Peyer's patch (tissue), 4 donors: ENCODE measurements around the gene BPHL. TPM values are rescaled to one million over a fixed set of nuclear protein-coding genes. Genes with fewer than 3 reads are reported as not detected.

Source experiments
- DNase-seq, 3 donors: peaks; one replicate each; pipeline ENCODE4 v3.0.0-alpha.2; 2017 to 2019
- H3K27ac ChIP-seq, 4 donors: fragments of 200-600 bp; sonication (generic); one replicate each; pipeline ENCODE4 v1.5.1; 2016 to 2019
- H3K27me3 ChIP-seq, 2 donors: fragments of 200-600 bp; sonication (generic); one replicate each; pipeline ENCODE4 v1.5.1; 2019
- H3K36me3 ChIP-seq, 3 donors: fragments of 200-600 bp; sonication (generic); one replicate each; pipeline ENCODE4 v1.5.1; 2016 to 2019
- H3K4me1 ChIP-seq, 4 donors: fragments of 200-600 bp; sonication (generic); one replicate each; pipeline ENCODE4 v1.5.1; 2016 to 2019
- H3K4me3 ChIP-seq, 4 donors: fragments of 200-600 bp; sonication (generic); 1 replicate in 3 of 4; 2 replicates in 1 of 4; pipeline ENCODE4 v1.5.1; 2016 to 2019; ENCODE audit warnings: mild to moderate bottlenecking in 1 of 4
- H3K9me3 ChIP-seq, 4 donors: fragments of 200-600 bp; sonication (generic); one replicate each; pipeline ENCODE4 v1.5.1; 2016 to 2019; ENCODE audit warnings: mild to moderate bottlenecking in 1 of 4
- POLR2A ChIP-seq, 2 donors: fragments of 450-650 bp; IDR thresholded peaks; one replicate each; pipeline ENCODE4 v1.5.1; 2017; ENCODE audit warnings: antibody characterized with exemption in 2 of 2, mild to moderate bottlenecking in 2 of 2, moderate library complexity in 2 of 2
- total RNA-seq, 4 donors: library from RNA; depleted of rRNA; stranded (reverse); fragments of >200 nt; gene quantifications; one replicate each; pipeline ENCODE4 v1.1.0, GENCODE V29; 2016
- TF ChIP-seq, protein P1 (sequence below), 6 experiments: fragments of 450-650 bp in 4 of 6; fragments of 200-600 bp in 2 of 6; sonication (generic) in 1 of 6; IDR thresholded peaks; one replicate each; pipeline ENCODE4 v1.5.1; 2017 to 2019; ENCODE audit warnings: antibody characterized with exemption in 6 of 6, mild to moderate bottlenecking in 3 of 6, moderate library complexity in 1 of 6

The BPHL gene
- total RNA-seq, 4 donors from 2014 or later = 21.5 to 73.1 (median 68.2) TPM

- peaks cover 0 to 12% (median 0%) of the 10 kb centered on the region in 3 donors for H3K36me3 ChIP-seq
- H3K27ac ChIP-seq = peak overlapping the region; percentile 83 to 97 (median 94)
- H3K4me1 ChIP-seq = peaks cover 0 to 10% (median 0%) of the 10 kb centered on the region in 4 donors
- H3K27me3 ChIP-seq = no peaks in the 10 kb centered on the region
- peak overlapping the region; percentile 69 to 85 (median 78) for H3K4me3 ChIP-seq
- DNase-seq = peak in 1 of 3 donors; percentile 76
- H3K9me3 ChIP-seq = no peaks in the 10 kb centered on the region
- TF ChIP-seq, protein P1, sequence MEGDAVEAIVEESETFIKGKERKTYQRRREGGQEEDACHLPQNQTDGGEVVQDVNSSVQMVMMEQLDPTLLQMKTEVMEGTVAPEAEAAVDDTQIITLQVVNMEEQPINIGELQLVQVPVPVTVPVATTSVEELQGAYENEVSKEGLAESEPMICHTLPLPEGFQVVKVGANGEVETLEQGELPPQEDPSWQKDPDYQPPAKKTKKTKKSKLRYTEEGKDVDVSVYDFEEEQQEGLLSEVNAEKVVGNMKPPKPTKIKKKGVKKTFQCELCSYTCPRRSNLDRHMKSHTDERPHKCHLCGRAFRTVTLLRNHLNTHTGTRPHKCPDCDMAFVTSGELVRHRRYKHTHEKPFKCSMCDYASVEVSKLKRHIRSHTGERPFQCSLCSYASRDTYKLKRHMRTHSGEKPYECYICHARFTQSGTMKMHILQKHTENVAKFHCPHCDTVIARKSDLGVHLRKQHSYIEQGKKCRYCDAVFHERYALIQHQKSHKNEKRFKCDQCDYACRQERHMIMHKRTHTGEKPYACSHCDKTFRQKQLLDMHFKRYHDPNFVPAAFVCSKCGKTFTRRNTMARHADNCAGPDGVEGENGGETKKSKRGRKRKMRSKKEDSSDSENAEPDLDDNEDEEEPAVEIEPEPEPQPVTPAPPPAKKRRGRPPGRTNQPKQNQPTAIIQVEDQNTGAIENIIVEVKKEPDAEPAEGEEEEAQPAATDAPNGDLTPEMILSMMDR (IDR thresholded peaks at IDR 0.05) = no peak
- TF ChIP-seq POLR2A (IDR thresholded peaks at IDR 0.05) = no peak
These were observed 671 bp downstream of the BPHL start for GRCh38 chr6:3119040-3119723.

GRCh38 chr6:3120765-3121089 is 2.2 kb downstream of the BPHL start:
- H3K27ac ChIP-seq = no peak overlapping the region

DNA sequence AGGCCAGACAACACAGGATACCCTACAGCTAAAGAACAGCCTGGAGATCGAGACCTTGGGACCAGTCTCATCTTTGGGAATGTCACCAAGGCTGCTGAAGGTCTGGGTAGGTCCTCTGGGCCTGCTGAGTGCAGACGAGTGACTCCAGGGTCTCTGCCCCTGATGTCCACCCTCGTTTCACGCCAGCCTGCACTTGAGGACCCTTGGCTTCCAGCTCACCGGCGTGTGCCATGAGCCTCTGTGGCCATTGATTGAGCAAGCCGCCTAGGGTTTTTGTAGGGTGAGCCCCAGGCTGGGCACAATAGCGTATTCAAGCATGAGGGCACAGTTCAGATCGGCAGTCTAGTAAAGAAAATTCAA is 4.3 kb downstream of the BPHL start:
- TF ChIP-seq, protein P1 (IDR thresholded peaks at IDR 0.05) = no peak
- TF ChIP-seq POLR2A (IDR thresholded peaks at IDR 0.05) = no peak
- Histone ChIP-seq H3K4me1 (peaks cover 0 to 6% (median 0%) of the 10 kb centered on the region in 4 donors), H3K27ac (no peak overlapping the region), H3K36me3 (peaks cover 0 to 1% (median 0%) of the 10 kb centered on the region in 3 donors), H3K4me3 (no peak overlapping the region), H3K9me3 (no peaks in the 10 kb centered on the region), H3K27me3 (no peaks in the 10 kb centered on the region)
- DNase-seq = no peak

More at GRCh38 chr6:3120765-3121089, 2.2 kb downstream of the BPHL start:
- Histone ChIP-seq H3K4me3 (no peak overlapping the region), H3K36me3 (no peaks in the 10 kb centered on the region), H3K9me3 (no peaks in the 10 kb centered on the region), H3K4me1 (peaks cover 0 to 10% (median 0%) of the 10 kb centered on the region in 4 donors), H3K27me3 (no peaks in the 10 kb centered on the region)
- no peak for DNase-seq
- no peak for TF ChIP-seq POLR2A (IDR thresholded peaks at IDR 0.05)
- TF ChIP-seq, protein P1 (IDR thresholded peaks at IDR 0.05) = no peak

DNA sequence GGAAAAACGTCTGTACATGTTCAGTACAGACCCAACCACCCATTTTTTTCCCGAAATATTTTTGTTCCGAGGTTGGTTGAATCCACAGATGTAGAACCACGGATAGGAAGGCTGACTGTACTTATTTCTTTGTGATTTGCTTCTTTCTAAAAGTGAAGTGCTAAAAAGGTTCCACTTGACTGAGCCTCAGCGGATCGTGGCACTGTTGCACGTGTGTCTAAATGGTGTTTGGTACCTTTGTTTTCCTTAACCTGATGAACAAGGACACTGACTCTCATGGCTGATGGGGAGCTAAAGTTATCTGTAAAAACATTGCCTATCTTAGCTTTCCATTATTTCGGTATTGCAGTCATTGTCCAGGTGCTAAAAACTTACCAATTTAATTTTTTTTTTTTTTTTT is 6.2 kb downstream of the BPHL start:
- Histone ChIP-seq H3K27ac (no peak overlapping the region), H3K4me1 (no peaks in the 10 kb centered on the region), H3K36me3 (peaks cover 0 to 18% (median 0%) of the 10 kb centered on the region in 3 donors), H3K9me3 (no peaks in the 10 kb centered on the region), H3K27me3 (no peaks in the 10 kb centered on the region), H3K4me3 (no peak overlapping the region)
- no peak for TF ChIP-seq POLR2A (IDR thresholded peaks at IDR 0.05)
- TF ChIP-seq, protein P1 (IDR thresholded peaks at IDR 0.05) = no peak
- DNase-seq = no peak

GRCh38 chr6:3125815-3126214 is 7.3 kb downstream of the BPHL start:
- TF ChIP-seq, protein P1 (IDR thresholded peaks at IDR 0.05) = no peak
- TF ChIP-seq POLR2A (IDR thresholded peaks at IDR 0.05) = no peak
- Histone ChIP-seq H3K4me1 (no peaks in the 10 kb centered on the region), H3K27me3 (no peaks in the 10 kb centered on the region), H3K36me3 (peaks cover 0 to 29% (median 0%) of the 10 kb centered on the region in 3 donors), H3K9me3 (no peaks in the 10 kb centered on the region), H3K4me3 (no peak overlapping the region), H3K27ac (no peak overlapping the region)
- DNase-seq = no peak
